Adrenal gland (tissue), 12 donors: Measurements from ENCODE around the gene CAGE1. TPM values are rescaled to one million over a fixed set of nuclear protein-coding genes. Genes with fewer than 3 reads are reported as not detected.

Source experiments
- DNase-seq, 7 donors: peaks; one replicate each; pipeline ENCODE4 v3.0.0-alpha.2; 2019 to 2020
- H3K27ac ChIP-seq, 5 donors: fragments of 200-600 bp; sonication (generic) in 4 of 5; 1 replicate in 3 of 5; 2 replicates in 2 of 5; pipeline versions ENCODE4 v1.5.1 to v1.8.0; 2016 to 2020; ENCODE audit warnings: mild to moderate bottlenecking in 1 of 5
- H3K27me3 ChIP-seq: fragments of 200-600 bp; 2 replicates; pipeline ENCODE4 v1.8.0; 2021
- H3K36me3 ChIP-seq, 2 donors: fragments of 200-600 bp; replicated peaks in 1 of 2; 1 replicate in 1 of 2; 2 replicates in 1 of 2; pipeline versions ENCODE4 v1.5.1 to v1.8.0; 2018 to 2022
- H3K4me1 ChIP-seq, 2 donors: fragments of 200-600 bp; replicated peaks in 1 of 2; 1 replicate in 1 of 2; 2 replicates in 1 of 2; pipeline versions ENCODE4 v1.5.1 to v1.8.0; 2018 to 2021
- H3K4me3 ChIP-seq, 4 donors: fragments of 200-600 bp; sonication (generic) in 3 of 4; one replicate each; pipeline ENCODE4 v1.5.1; 2016 to 2018
- H3K9me3 ChIP-seq, 3 donors: fragments of 200-600 bp; sonication (generic) in 1 of 3; replicated peaks in 1 of 3; 1 replicate in 2 of 3; 2 replicates in 1 of 3; pipeline versions ENCODE4 v1.5.1 to v1.8.0; 2016 to 2021
- POLR2A ChIP-seq, 2 donors: fragments of 450-650 bp; IDR thresholded peaks; one replicate each; pipeline ENCODE4 v1.6.1; 2017; ENCODE audit warnings: antibody characterized with exemption in 2 of 2, mild to moderate bottlenecking in 2 of 2, moderate library complexity in 1 of 2
- WGBS, 4 donors: extraction: QIAGEN DNeasy Blood & Tissue Kit in 2 of 4; methylation state at CpG; one replicate each; pipeline versions ENCODE4 v1.1.5 to v1.1.7; 2013 to 2017; 5-methylcytosine and 5-hydroxymethylcytosine counted together
- intact Hi-C, 2 donors: fragments of 100-400 bp; cut with DNase I; formaldehyde crosslinking; loops; one replicate each; pipeline versions ENCODE4 v1.14.1 to v1.15.0; 2022 to 2023
- polyA plus RNA-seq, 3 donors: library from polyadenylated mRNA; stranded (reverse); fragments of 200-250 nt in 2 of 3; fragments of 350-450 nt in 1 of 3; fragmentation: Illumina TruSeq in 1 of 3; extraction: RNeasy Lipid Tissue Mini Kit (QIAGEN cat#74804) in 1 of 3; gene quantifications; one replicate each; pipeline ENCODE4 v1.2.3, GENCODE V29; 2013 to 2014
- total RNA-seq, 9 donors: library from RNA; depleted of rRNA in 4 of 9; stranded (reverse); fragments of >200 nt in 4 of 9; fragments of 120-200 nt in 1 of 9; fragmentation: NEBNext Ultra II Directional in 1 of 9; extraction: Animal tissue kit (Norgen Biotek cat#: 25700) in 1 of 9; gene quantifications; one replicate each; pipeline versions ENCODE4 v1.1.0 to v1.2.4, GENCODE V29; 2013 to 2023
- TF ChIP-seq, protein P1 (sequence below), 6 experiments: fragments of 450-650 bp in 4 of 6; fragments of 200-600 bp in 2 of 6; sonication (generic) in 1 of 6; IDR thresholded peaks; 1 replicate in 5 of 6; 2 replicates in 1 of 6; pipeline versions ENCODE4 v1.5.1 to v1.8.0; 2016 to 2021; ENCODE audit warnings: antibody characterized with exemption in 6 of 6, mild to moderate bottlenecking in 2 of 6, moderate library complexity in 1 of 6
- donor health status: healthy with polysubstance abuse.
- donor health status: Bipolar disorder and iron deficiency.
- donor health status: DM: yes; HTN: yes; CAD: no.
- donor health status: DM: no; HTN: no; CAD: no.
- donor health status: DM: no; HTN: no; CAD: no.
- donor health status: DM: yes; HTN: yes; CAD: no.

Gene CAGE1
- total and polyA plus RNA-seq, 12 donors = 0.06 to 0.25 (median 0.16) TPM; not detected in 8

- intact Hi-C loops = no loop called here
- H3K36me3 ChIP-seq = no peaks in the 10 kb centered on the region
- no peak overlapping the region for H3K4me3 ChIP-seq
- H3K4me1 ChIP-seq = no peaks in the 10 kb centered on the region
- no peaks in the 10 kb centered on the region for H3K27me3 ChIP-seq
- WGBS, 4 donors = 88 to 94% (median 89%) methylated on average over 7 of the region's 7 CpGs
- no peak overlapping the region for H3K27ac ChIP-seq
- TF ChIP-seq, protein P1, sequence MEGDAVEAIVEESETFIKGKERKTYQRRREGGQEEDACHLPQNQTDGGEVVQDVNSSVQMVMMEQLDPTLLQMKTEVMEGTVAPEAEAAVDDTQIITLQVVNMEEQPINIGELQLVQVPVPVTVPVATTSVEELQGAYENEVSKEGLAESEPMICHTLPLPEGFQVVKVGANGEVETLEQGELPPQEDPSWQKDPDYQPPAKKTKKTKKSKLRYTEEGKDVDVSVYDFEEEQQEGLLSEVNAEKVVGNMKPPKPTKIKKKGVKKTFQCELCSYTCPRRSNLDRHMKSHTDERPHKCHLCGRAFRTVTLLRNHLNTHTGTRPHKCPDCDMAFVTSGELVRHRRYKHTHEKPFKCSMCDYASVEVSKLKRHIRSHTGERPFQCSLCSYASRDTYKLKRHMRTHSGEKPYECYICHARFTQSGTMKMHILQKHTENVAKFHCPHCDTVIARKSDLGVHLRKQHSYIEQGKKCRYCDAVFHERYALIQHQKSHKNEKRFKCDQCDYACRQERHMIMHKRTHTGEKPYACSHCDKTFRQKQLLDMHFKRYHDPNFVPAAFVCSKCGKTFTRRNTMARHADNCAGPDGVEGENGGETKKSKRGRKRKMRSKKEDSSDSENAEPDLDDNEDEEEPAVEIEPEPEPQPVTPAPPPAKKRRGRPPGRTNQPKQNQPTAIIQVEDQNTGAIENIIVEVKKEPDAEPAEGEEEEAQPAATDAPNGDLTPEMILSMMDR (IDR thresholded peaks at IDR 0.05) = no peak
- no peak for TF ChIP-seq POLR2A (IDR thresholded peaks at IDR 0.05)
- H3K9me3 ChIP-seq = no peaks in the 10 kb centered on the region
- no peak for DNase-seq
Observed at GRCh38 chr6:7331452-7331851, 58.1 kb downstream of the CAGE1 start.

- Histone ChIP-seq H3K36me3 (no peaks in the 10 kb centered on the region), H3K27me3 (no peaks in the 10 kb centered on the region), H3K4me1 (no peaks in the 10 kb centered on the region), H3K27ac (no peak overlapping the region), H3K9me3 (no peaks in the 10 kb centered on the region), H3K4me3 (no peak overlapping the region)
- TF ChIP-seq POLR2A (IDR thresholded peaks at IDR 0.05) = no peak
- TF ChIP-seq, protein P1 (IDR thresholded peaks at IDR 0.05) = no peak
- intact Hi-C loops = no loop called here
- no peak for DNase-seq
- WGBS, 4 donors = 41 to 63% (median 46%) methylated on average over 2 of the region's 2 CpGs
Observed at GRCh38 chr6:7328243-7328642, 61.3 kb downstream of the CAGE1 start.

DNA sequence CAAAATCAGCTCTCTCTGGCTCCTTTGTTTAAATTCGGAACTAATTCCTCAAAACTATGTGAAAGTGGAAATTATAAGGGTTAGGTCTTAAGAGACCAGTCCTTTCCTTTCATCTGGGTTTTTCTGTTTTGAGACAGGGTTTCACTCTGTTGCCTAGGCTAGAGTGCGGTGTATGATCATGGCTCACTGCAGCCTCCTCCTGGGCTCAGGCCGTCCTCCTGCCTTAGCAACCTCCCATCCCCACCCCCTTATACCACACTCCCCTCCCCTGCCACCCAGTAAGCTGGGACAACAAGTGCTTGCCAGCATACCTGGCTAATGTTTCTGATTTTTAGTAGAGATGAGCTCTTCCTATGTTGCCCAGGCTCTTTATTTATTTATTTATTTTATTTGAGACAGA is 63.8 kb downstream of the CAGE1 start:
- 62 to 71% (median 66%) methylated on average over 3 of the region's 3 CpGs for WGBS, 4 donors
- no peaks in the 10 kb centered on the region for H3K36me3 ChIP-seq
- H3K27ac ChIP-seq = no peak overlapping the region
- no peak for DNase-seq
- no peak overlapping the region for H3K4me3 ChIP-seq
- intact Hi-C loops = no loop called here
- H3K27me3 ChIP-seq = no peaks in the 10 kb centered on the region
- no peaks in the 10 kb centered on the region for H3K9me3 ChIP-seq
- no peak for TF ChIP-seq POLR2A (IDR thresholded peaks at IDR 0.05)
- TF ChIP-seq, protein P1 (IDR thresholded peaks at IDR 0.05) = no peak
- no peaks in the 10 kb centered on the region for H3K4me1 ChIP-seq

- H3K27ac ChIP-seq = no peak overlapping the region
- H3K9me3 ChIP-seq = no peaks in the 10 kb centered on the region
- H3K4me3 ChIP-seq = no peak overlapping the region
- no peaks in the 10 kb centered on the region for H3K27me3 ChIP-seq
- DNase-seq = peak in 5 of 7 donors; percentile 23 to 56 (median 33)
- TF ChIP-seq, protein P1 (IDR thresholded peaks at IDR 0.05) = no peak
- no peak for TF ChIP-seq POLR2A (IDR thresholded peaks at IDR 0.05)
- WGBS, 4 donors = 62 to 81% (median 72%) methylated on average over 7 of the region's 7 CpGs
- intact Hi-C loops = no loop called here
- H3K36me3 ChIP-seq = no peaks in the 10 kb centered on the region
- H3K4me1 ChIP-seq = no peaks in the 10 kb centered on the region
Observed at GRCh38 chr6:7324520-7324919, 65.0 kb downstream of the CAGE1 start.
